Astrocyte of the cerebellum (primary cell): ENCODE data around the gene CAPN7.
"Not testable (repeated sequence)": the region's sequence is repeated elsewhere in the genome, so short reads cannot be mapped to it uniquely, and the experiment has no call there.

Source experiments
- DNase-seq: peaks from one replicate; pipeline ENCODE4 v3.0.0-alpha.2; 2011; ENCODE audit warnings: low read depth
- H3K4me3 ChIP-seq: 2 replicates; pipeline ENCODE4 v1.5.1; 2011; ENCODE audit warnings: mild to moderate bottlenecking, low read depth, low read length, moderate library complexity
- in situ Hi-C: cut with HindIII; loops from 2 replicates; pipeline ENCODE4 v1.10.0; 2017; ENCODE audit warnings: low sequenced_read_pairs
- TF ChIP-seq, protein P1 (sequence below): IDR thresholded peaks from 2 replicates; pipeline ENCODE4 v1.5.1; 2012; ENCODE audit warnings: low read length, low read depth, moderate library complexity, mild to moderate bottlenecking; ENCODE audit errors: missing control alignments

The CAPN7 gene

GRCh38 chr3:15181511-15181910 lies 24.5 kb upstream of the CAPN7 start:
- in situ Hi-C loops: no loop called here
- TF ChIP-seq, protein P1, sequence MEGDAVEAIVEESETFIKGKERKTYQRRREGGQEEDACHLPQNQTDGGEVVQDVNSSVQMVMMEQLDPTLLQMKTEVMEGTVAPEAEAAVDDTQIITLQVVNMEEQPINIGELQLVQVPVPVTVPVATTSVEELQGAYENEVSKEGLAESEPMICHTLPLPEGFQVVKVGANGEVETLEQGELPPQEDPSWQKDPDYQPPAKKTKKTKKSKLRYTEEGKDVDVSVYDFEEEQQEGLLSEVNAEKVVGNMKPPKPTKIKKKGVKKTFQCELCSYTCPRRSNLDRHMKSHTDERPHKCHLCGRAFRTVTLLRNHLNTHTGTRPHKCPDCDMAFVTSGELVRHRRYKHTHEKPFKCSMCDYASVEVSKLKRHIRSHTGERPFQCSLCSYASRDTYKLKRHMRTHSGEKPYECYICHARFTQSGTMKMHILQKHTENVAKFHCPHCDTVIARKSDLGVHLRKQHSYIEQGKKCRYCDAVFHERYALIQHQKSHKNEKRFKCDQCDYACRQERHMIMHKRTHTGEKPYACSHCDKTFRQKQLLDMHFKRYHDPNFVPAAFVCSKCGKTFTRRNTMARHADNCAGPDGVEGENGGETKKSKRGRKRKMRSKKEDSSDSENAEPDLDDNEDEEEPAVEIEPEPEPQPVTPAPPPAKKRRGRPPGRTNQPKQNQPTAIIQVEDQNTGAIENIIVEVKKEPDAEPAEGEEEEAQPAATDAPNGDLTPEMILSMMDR: no peak
- no peak for DNase-seq
- H3K4me3 ChIP-seq: no peak overlapping the region

- in situ Hi-C loops: no loop called here
- no peak overlapping the region for H3K4me3 ChIP-seq
- TF ChIP-seq, protein P1: no peak
- no peak for DNase-seq
Observed at GRCh38 chr3:15181963-15182362, 24.1 kb upstream of the CAPN7 start.

DNA sequence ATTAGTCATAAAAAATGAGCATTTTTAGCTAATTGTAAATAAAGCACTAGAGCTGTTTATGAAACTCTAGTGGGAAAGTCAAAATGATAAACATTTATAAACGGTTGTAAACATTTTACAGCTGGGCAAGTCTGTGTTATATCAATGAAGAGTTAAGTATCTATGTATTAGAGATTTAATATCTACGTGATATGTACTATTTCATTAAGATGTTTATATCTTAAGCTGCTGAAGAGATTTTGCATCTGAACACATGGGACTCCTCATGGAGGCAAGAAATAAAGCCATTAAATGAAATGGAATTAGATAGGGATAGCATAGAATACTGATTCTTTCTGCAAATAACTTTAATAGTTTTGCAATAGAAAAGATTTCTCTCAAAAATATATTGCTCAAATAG lies 23.0 kb upstream of the CAPN7 start:
- in situ Hi-C loops: no loop called here
- no peak for DNase-seq
- TF ChIP-seq, protein P1: no peak
- no peak overlapping the region for H3K4me3 ChIP-seq

GRCh38 chr3:15185404-15185803 lies 20.6 kb upstream of the CAPN7 start:
- H3K4me3 ChIP-seq: no peak overlapping the region
- TF ChIP-seq, protein P1: no peak
- in situ Hi-C loops: no loop called here
- no peak for DNase-seq

- TF ChIP-seq, protein P1: no peak
- H3K4me3 ChIP-seq: no peak overlapping the region
- DNase-seq: no peak
- in situ Hi-C loops: no loop called here
Observed at GRCh38 chr3:15186101-15186476, 20.0 kb upstream of the CAPN7 start.

DNA sequence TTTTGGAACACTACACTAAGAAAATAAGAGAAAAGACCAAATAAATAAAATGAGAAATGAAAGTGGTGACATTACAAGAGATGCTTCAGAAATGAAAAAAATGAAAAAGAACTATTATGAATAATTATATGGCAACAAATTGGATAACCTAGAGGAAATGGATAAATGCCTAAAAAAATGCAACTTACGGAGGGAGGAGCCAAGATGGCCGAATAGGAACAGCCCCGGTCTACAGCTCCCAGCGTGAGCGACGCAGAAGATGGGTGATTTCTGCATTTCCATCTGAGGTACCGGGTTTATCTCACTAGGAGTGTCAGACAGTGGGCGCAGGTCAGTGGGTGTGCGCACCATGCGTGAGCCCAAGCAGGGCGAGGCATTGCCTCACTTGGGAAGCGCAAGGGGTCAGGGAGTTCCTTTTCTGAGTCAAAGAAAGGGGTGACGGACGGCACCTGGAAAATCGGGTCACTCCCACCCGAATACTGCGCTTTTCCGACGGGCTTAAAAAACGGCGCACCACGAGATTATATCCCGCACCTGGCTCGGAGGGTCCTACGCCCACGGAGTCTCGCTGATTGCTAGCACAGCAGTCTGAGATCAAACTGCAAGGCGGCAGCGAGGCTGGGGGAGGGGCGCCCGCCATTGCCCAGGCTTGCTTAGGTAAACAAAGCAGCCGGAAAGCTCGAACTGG lies 19.4 kb upstream of the CAPN7 start:
- DNase-seq, H3K4me3 ChIP-seq, in situ Hi-C loops: not testable (repeated sequence)

DNA sequence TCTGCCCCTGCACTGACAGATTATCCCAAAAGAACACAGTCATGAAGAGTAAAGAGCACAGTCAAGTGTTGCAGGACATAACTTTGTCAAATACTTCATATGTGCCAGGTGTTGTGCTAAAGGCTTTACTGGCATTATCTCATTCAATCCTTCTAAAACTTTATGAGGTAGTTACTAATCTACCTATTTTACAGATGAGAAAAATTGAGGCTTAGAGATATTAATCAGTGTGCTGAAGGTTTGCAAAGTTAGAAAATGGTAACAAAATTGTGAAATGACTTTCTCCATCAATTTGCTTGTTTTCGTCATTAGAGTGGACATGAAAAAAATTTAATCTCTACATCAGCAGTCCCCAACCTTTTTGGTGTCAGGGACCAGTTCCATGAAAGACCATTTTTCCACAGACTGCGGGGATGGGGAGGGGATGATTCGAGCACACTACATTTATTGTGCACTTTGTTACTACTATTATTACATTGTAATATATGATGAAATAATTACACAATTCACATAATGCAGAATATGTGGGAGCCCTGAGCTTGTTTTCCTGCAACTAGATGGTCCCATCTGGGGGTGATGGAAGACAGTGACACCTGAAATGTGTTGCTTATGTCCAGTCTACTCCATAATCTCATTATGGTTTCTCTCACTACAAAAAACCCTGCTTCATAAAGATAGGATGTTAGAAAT lies 8.6 kb upstream of the CAPN7 start:
- in situ Hi-C loops: no loop called here
- DNase-seq: no peak
- no peak overlapping the region for H3K4me3 ChIP-seq
- TF ChIP-seq, protein P1: no peak
